Keratinocyte (primary cell): Measurements from ENCODE around the gene INSR. TPM values are rescaled to one million over a fixed set of nuclear protein-coding genes. Genes with fewer than 3 reads are reported as not detected.
"Not testable (repeated sequence)": the region's sequence is repeated elsewhere in the genome, so short reads cannot be mapped to it uniquely, and the experiment has no call there.

Source experiments
- DNase-seq: peaks from one replicate; pipeline ENCODE4 v3.0.0-alpha.2; 2011; ENCODE audit warnings: low read depth, missing footprints, low spot score
- FAIRE-seq: peaks from 2 replicates; lab custom pipeline; 2011; peaks lifted over from hg19 to GRCh38; lab: Jason Lieb, UNC
- H2AFZ ChIP-seq: 2 replicates; pipeline ENCODE4 v1.6.0; 2012; ENCODE audit warnings: low read length, control low read depth, inconsistent platforms; ENCODE audit not compliant: control insufficient read depth
- H3K27ac ChIP-seq: 2 replicates; pipeline ENCODE4 v1.5.1; 2011; ENCODE audit warnings: low read length; ENCODE audit not compliant: control insufficient read depth, insufficient read depth
- H3K27me3 ChIP-seq: 3 replicates; pipeline ENCODE4 v1.6.0; 2011; ENCODE audit warnings: low read length; ENCODE audit not compliant: control insufficient read depth, insufficient read depth; ENCODE audit errors: extremely low read depth
- H3K36me3 ChIP-seq, 2 experiments: 2 replicates in 1 of 2; 3 replicates in 1 of 2; pipeline ENCODE4 v1.5.1; 2011; ENCODE audit warnings: low read length in 2 of 2, mild to moderate bottlenecking in 1 of 2; ENCODE audit not compliant: control insufficient read depth in 2 of 2, insufficient read depth in 2 of 2; ENCODE audit errors: extremely low read depth in 1 of 2
- H3K4me1 ChIP-seq: 3 replicates; pipeline ENCODE4 v1.5.1; 2011; ENCODE audit warnings: low read length; ENCODE audit not compliant: control insufficient read depth, insufficient read depth; ENCODE audit errors: extremely low read depth
- H3K4me2 ChIP-seq: 3 replicates; pipeline ENCODE4 v1.6.0; 2011; ENCODE audit warnings: low read depth, low read length; ENCODE audit not compliant: control insufficient read depth, insufficient read depth; ENCODE audit errors: extremely low read depth
- H3K4me3 ChIP-seq, 3 experiments: fragments of 200-600 bp in 1 of 3; sonication (generic) in 1 of 3; 2 replicates in 2 of 3; 3 replicates in 1 of 3; pipeline ENCODE4 v1.5.1; 2011 to 2016; ENCODE audit warnings: low read length in 3 of 3, mild to moderate bottlenecking in 3 of 3, control low read depth in 2 of 3, inconsistent platforms in 1 of 3, low read depth in 1 of 3, mixed read lengths in 1 of 3, mixed run types in 1 of 3, moderate library complexity in 1 of 3; ENCODE audit not compliant: control insufficient read depth in 2 of 3, insufficient read depth in 2 of 3; ENCODE audit errors: extremely low read depth in 1 of 3
- H3K79me2 ChIP-seq: 2 replicates; pipeline ENCODE4 v1.6.0; 2012; ENCODE audit warnings: low read length; ENCODE audit not compliant: control insufficient read depth, insufficient read depth
- H3K9ac ChIP-seq: 3 replicates; pipeline ENCODE4 v1.6.0; 2011; ENCODE audit warnings: low read length; ENCODE audit not compliant: control insufficient read depth, insufficient read depth; ENCODE audit errors: extremely low read depth
- H3K9me1 ChIP-seq: 3 replicates; pipeline ENCODE4 v1.6.0; 2011; ENCODE audit warnings: low read length; ENCODE audit not compliant: control insufficient read depth, insufficient read depth; ENCODE audit errors: extremely low read depth
- H3K9me3 ChIP-seq: 2 replicates; pipeline ENCODE4 v1.5.1; 2012; ENCODE audit warnings: low read depth, low read length; ENCODE audit not compliant: control insufficient read depth
- H4K20me1 ChIP-seq: 3 replicates; pipeline ENCODE4 v1.6.0; 2011; ENCODE audit warnings: low read length; ENCODE audit not compliant: control insufficient read depth, insufficient read depth; ENCODE audit errors: extremely low read depth
- EZH2 ChIP-seq: IDR thresholded peaks from one replicate; pipeline ENCODE4 v1.6.1; 2012; ENCODE audit warnings: inconsistent platforms, mild to moderate bottlenecking, low read length, moderate library complexity
- dilution Hi-C: fragments of 300-500 bp; cut with MboI; formaldehyde crosslinking; loops from one replicate; pipeline ENCODE4 v1.7.0; 2020; ENCODE audit warnings: low sequenced_read_pairs; ENCODE audit not compliant: extremely low pct_ligation_motif_present
- polyA plus RNA-seq, 5 experiments: library from polyadenylated mRNA; depleted of rRNA in 3 of 5; stranded (reverse) in 3 of 5; stranded (forward) in 1 of 5; unstranded in 1 of 5; fragments of >200 nt; gene quantifications; 1 replicate in 1 of 5; 2 replicates in 3 of 5; 3 replicates in 1 of 5; pipeline versions ENCODE4 v1.2.1 to v1.2.3, GENCODE V29; 2011 to 2012; ENCODE audit warnings: missing spikeins in 2 of 5, low read depth in 1 of 5, low replicate concordance in 1 of 5
- TF ChIP-seq, protein P1 (sequence below), 3 experiments: IDR thresholded peaks in 1 of 3; conservative IDR thresholded peaks in 1 of 3; optimal IDR thresholded peaks in 1 of 3; 2 replicates in 2 of 3; 3 replicates in 1 of 3; pipeline versions ENCODE3 to v1.5.1; 2011; ENCODE audit warnings: low read length in 3 of 3, mild to moderate bottlenecking in 3 of 3, moderate library complexity in 2 of 3, control low read depth in 1 of 3, inconsistent platforms in 1 of 3; ENCODE audit not compliant: insufficient read depth in 2 of 3; ENCODE audit errors: extremely low read depth in 1 of 3

Gene INSR
- polyA plus RNA-seq, 1 donor (not counting 4 experiments of a cell fraction or from before 2014, with no cell fraction given), result 1.2 TPM

DNA sequence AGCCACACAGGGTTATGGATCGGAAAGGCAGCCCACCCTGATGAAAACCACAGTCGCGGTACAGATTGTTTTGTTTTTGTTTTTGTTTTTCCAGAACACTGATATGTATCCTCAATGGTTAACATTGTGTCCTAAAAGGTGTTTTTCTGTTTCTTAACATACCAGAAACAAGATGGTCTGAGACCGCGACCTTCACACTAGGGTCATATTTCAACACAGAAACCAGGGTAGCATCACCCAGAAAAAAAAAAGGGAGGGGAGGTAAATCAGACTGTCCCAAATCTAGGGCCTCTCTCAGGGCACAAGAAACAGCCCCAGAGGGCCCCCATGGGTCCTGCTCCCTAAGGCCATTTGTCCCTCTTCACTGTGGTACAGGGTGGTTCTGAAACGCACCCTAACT, 66.5 kb downstream of the INSR start:
- dilution Hi-C loops, result no loop called here
- Histone ChIP-seq H3K9ac (no peak overlapping the region), H2AFZ (no peak overlapping the region), H3K27ac (no peak overlapping the region), H3K79me2 (no peaks in the 10 kb centered on the region), H3K9me3 (no peaks in the 10 kb centered on the region), H3K36me3 (no peaks in the 10 kb centered on the region), H3K4me3 (no peak overlapping the region), H3K4me1 (no peaks in the 10 kb centered on the region), H4K20me1 (no peaks in the 10 kb centered on the region), H3K4me2 (no peak overlapping the region), H3K27me3 (peaks cover 11% of the 10 kb centered on the region), H3K9me1 (no peaks in the 10 kb centered on the region)
- DNase-seq (no peak), FAIRE-seq (no peak)
- no peak for TF ChIP-seq EZH2
- TF ChIP-seq, protein P1, sequence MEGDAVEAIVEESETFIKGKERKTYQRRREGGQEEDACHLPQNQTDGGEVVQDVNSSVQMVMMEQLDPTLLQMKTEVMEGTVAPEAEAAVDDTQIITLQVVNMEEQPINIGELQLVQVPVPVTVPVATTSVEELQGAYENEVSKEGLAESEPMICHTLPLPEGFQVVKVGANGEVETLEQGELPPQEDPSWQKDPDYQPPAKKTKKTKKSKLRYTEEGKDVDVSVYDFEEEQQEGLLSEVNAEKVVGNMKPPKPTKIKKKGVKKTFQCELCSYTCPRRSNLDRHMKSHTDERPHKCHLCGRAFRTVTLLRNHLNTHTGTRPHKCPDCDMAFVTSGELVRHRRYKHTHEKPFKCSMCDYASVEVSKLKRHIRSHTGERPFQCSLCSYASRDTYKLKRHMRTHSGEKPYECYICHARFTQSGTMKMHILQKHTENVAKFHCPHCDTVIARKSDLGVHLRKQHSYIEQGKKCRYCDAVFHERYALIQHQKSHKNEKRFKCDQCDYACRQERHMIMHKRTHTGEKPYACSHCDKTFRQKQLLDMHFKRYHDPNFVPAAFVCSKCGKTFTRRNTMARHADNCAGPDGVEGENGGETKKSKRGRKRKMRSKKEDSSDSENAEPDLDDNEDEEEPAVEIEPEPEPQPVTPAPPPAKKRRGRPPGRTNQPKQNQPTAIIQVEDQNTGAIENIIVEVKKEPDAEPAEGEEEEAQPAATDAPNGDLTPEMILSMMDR (optimal IDR thresholded peaks at IDR 0.05 in 1 of 3, IDR thresholded peaks at IDR 0.05 in 1 of 3, conservative IDR thresholded peaks at IDR 0.05 in 1 of 3; ENCODE audit: extremely low read depth in 1 of 3, insufficient read depth in 2 of 3, low read length in 3 of 3), result no peak

DNA sequence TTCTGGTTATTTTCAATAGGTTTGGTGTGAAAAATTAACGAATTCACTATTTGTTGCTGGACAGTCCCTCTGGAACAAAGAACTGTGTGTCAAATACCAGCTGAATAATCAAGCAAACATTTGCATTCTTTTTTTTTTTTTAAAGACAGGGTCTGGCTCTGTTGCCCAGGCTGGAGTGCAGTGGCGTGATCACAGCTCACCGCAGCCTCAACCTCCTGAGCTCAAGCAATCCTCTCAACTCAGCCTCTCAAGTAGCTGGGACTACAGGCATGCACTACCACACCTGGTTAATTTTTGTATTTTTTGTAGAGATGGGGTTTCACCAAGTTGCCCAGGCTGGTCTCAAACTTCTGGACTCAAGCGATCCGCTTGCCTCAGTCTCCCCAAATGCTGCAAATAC, 67.1 kb downstream of the INSR start:
- H3K4me3 ChIP-seq, H3K9me1 ChIP-seq, H3K9me3 ChIP-seq, H3K9ac ChIP-seq, DNase-seq, H4K20me1 ChIP-seq, dilution Hi-C loops, H3K4me2 ChIP-seq, H3K36me3 ChIP-seq, H2AFZ ChIP-seq, H3K79me2 ChIP-seq, H3K4me1 ChIP-seq, H3K27ac ChIP-seq, FAIRE-seq: not testable (repeated sequence)
- peaks cover 11% of the 10 kb centered on the region for H3K27me3 ChIP-seq

DNA sequence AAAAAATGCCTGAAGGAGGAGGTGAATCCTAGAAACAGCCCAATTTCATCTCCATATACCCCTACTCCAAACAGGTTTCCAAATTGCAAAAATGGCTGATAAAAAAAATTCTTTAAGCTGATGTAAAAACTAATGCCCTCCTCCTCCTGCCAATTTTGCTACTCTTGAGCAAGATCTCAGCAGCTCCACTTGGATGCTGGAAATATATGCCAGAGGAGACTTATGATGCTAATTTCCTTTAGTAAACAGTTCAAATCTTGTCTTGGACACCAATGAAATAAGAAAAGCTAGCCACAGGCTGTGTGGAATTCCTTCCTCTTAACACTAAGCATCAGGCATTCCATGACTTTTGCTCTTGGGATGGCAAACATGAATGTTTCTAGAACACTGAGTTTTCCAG, 67.5 kb downstream of the INSR start:
- no peak overlapping the region for H3K9ac ChIP-seq
- DNase-seq (no peak), FAIRE-seq (no peak)
- H4K20me1 ChIP-seq, result no peaks in the 10 kb centered on the region
- H3K27me3 ChIP-seq, result peaks cover 11% of the 10 kb centered on the region
- H3K9me1 ChIP-seq, result no peaks in the 10 kb centered on the region
- dilution Hi-C loops, result no loop called here
- H3K36me3 ChIP-seq, result no peaks in the 10 kb centered on the region
- TF ChIP-seq, protein P1 (optimal IDR thresholded peaks at IDR 0.05 in 1 of 3, IDR thresholded peaks at IDR 0.05 in 1 of 3, conservative IDR thresholded peaks at IDR 0.05 in 1 of 3; ENCODE audit: extremely low read depth in 1 of 3, insufficient read depth in 2 of 3, low read length in 3 of 3), result no peak
- TF ChIP-seq EZH2, result no peak
- H3K4me3 ChIP-seq, result no peak overlapping the region
- H3K27ac ChIP-seq, result no peak overlapping the region
- H3K9me3 ChIP-seq, result no peaks in the 10 kb centered on the region
- H3K79me2 ChIP-seq, result no peaks in the 10 kb centered on the region
- H3K4me1 ChIP-seq, result no peaks in the 10 kb centered on the region
- no peak overlapping the region for H3K4me2 ChIP-seq
- H2AFZ ChIP-seq, result no peak overlapping the region
